ENCODE data around the gene SOS2. TPM values are rescaled to one million over a fixed set of nuclear protein-coding genes. Genes with fewer than 3 reads are reported as not detected.
"Not testable (repeated sequence)": the region's sequence is repeated elsewhere in the genome, so short reads cannot be mapped to it uniquely, and the experiment has no call there.

The SOS2 gene
- total and polyA plus RNA-seq, 11 donors, result 8.8 to 47.3 (median 31.3) TPM

GRCh38 chr14:50186107-50186506 is 45.3 kb downstream of the SOS2 start:
- H3K4me3 ChIP-seq, result no peak overlapping the region
- TF ChIP-seq CTCF (IDR thresholded peaks at IDR 0.05) (no peak), POLR2A (IDR thresholded peaks at IDR 0.05) (no peak)
- H3K36me3 ChIP-seq, result peaks cover 0 to 90% (median 66%) of the 10 kb centered on the region in 9 donors
- no peak for DNase-seq
- H3K4me1 ChIP-seq, result peaks cover 0 to 3% (median 0%) of the 10 kb centered on the region in 12 donors
- 82 to 90% (median 87%) methylated on average over 1 of the region's 1 CpG for WGBS, 4 donors
- no peak overlapping the region for H3K27ac ChIP-seq
- no peaks in the 10 kb centered on the region for H3K27me3 ChIP-seq
- no peak for ATAC-seq
- no peaks in the 10 kb centered on the region for H3K9me3 ChIP-seq
- intact Hi-C loops (cut with DNase I), result no loop called here

DNA sequence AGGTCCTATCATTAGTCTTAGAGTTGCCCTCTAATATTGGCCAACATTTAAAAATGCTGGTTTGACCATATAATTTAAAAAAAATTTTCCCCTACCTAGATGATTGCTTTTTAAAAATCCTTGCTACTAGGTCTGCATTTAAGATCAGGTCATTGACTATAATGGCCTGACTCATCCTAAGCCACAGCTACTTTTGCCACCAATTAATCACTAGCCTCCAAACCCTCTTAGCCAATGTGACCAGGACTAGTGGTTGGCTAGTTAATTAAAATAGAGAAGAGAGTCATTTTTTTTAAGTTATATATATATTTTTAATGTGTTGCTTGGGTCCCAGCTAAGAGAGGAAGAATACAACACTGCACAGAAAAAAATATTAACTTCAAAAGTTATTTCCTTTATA is 57.5 kb downstream of the SOS2 start:
- peaks cover 0 to 90% (median 51%) of the 10 kb centered on the region in 9 donors for H3K36me3 ChIP-seq
- no peak for DNase-seq
- ATAC-seq, result no peak
- intact Hi-C loops (cut with DNase I), result no loop called here
- H3K9me3 ChIP-seq, result no peaks in the 10 kb centered on the region
- TF ChIP-seq POLR2A (IDR thresholded peaks at IDR 0.05) (no peak), CTCF (IDR thresholded peaks at IDR 0.05) (no peak)
- no peak overlapping the region for H3K27ac ChIP-seq
- H3K4me1 ChIP-seq, result no peaks in the 10 kb centered on the region
- no peaks in the 10 kb centered on the region for H3K27me3 ChIP-seq
- no peak overlapping the region for H3K4me3 ChIP-seq

GRCh38 chr14:50171895-50172294 is 59.5 kb downstream of the SOS2 start:
- no peaks in the 10 kb centered on the region for H3K27me3 ChIP-seq
- no peaks in the 10 kb centered on the region for H3K9me3 ChIP-seq
- DNase-seq, result no peak
- no peak overlapping the region for H3K27ac ChIP-seq
- intact Hi-C loops (cut with DNase I), result no loop called here
- TF ChIP-seq POLR2A (IDR thresholded peaks at IDR 0.05), result no peak
- TF ChIP-seq CTCF (IDR thresholded peaks at IDR 0.05), result no peak
- H3K36me3 ChIP-seq, result peaks cover 0 to 83% (median 33%) of the 10 kb centered on the region in 9 donors
- H3K4me1 ChIP-seq, result no peaks in the 10 kb centered on the region
- H3K4me3 ChIP-seq, result no peak overlapping the region
- ATAC-seq, result no peak

- intact Hi-C loops (cut with DNase I), result loop anchor here in 1 of 10 donors (10.0 kb wide), 1 partner anchor 87 kb away; no protein-coding TSS in a partner anchor
- H3K27me3 ChIP-seq, ATAC-seq, DNase-seq, H3K27ac ChIP-seq, H3K9me3 ChIP-seq, H3K4me3 ChIP-seq, H3K4me1 ChIP-seq: not testable (repeated sequence)
- 89 to 94% (median 92%) methylated on average over 4 of the region's 4 CpGs for WGBS, 4 donors
- H3K36me3 ChIP-seq, result peaks cover 0 to 75% (median 18%) of the 10 kb centered on the region in 9 donors
Observed at GRCh38 chr14:50167381-50167780, 64.0 kb downstream of the SOS2 start.

DNA sequence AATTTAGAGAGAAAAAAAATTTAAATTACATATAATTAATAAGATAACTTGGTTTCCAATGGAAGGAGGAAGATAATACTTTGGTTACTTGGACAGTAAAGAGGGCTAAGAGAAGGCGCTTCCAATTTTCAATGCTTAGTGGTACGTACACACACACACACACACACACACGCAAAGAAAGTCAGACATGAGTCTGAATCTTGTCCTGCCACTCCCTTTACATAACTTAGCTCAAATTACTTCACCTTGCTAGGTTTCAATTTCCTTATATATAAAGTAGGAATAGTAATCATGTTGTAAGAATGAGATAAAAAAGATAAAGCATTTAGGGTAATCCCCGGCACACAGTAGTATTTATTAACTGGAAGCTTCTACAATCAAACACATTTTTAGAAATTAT is 75.3 kb downstream of the SOS2 start:
- ATAC-seq, result no peak
- WGBS, 4 donors, result 96 to 98% (median 97%) methylated on average over 4 of the region's 4 CpGs
- TF ChIP-seq POLR2A (IDR thresholded peaks at IDR 0.05), result no peak
- no peak for TF ChIP-seq CTCF (IDR thresholded peaks at IDR 0.05)
- Histone ChIP-seq H3K36me3 (peaks cover 0 to 100% (median 89%) of the 10 kb centered on the region in 9 donors), H3K9me3 (no peaks in the 10 kb centered on the region), H3K4me1 (no peaks in the 10 kb centered on the region), H3K27me3 (no peaks in the 10 kb centered on the region), H3K4me3 (no peak overlapping the region), H3K27ac (no peak overlapping the region)
- no peak for DNase-seq
- intact Hi-C loops (cut with DNase I), result loop anchor here in 2 of 10 donors (10.0 kb wide), 2 partner anchors 109 to 589 kb away; no protein-coding TSS in a partner anchor

Data from heart left ventricle (tissue), 16 donors.